ENCODE results near the gene AAK1. TPM values are rescaled to one million over a fixed set of nuclear protein-coding genes. Genes with fewer than 3 reads are reported as not detected.
"Not testable (repeated sequence)": the region's sequence is repeated elsewhere in the genome, so short reads cannot be mapped to it uniquely, and the experiment has no call there.

AAK1 gene
- total and polyA plus RNA-seq, 7 experiments from 2014 or later = 71.5 to 253 (median 191) TPM

GRCh38 chr2:69559442-69560146, 83.9 kb downstream of the AAK1 start:
- intact Hi-C loops (cut with micrococcal nuclease) = loop anchor here (1.0 to 5.0 kb wide), 5 partner anchors 13 to 258 kb away; partner anchors contain the start of gene AAK1 (in 2 of the 2)
- peak overlapping the region in 8 of 9 donors; percentile 10 to 83 (median 57) for H3K27ac Mint-ChIP-seq
- Histone ChIP-seq H3K4me1 (ENCODE audit: control insufficient read depth in 2 of 2, insufficient read depth in 2 of 2, low read length in 2 of 2) (peaks cover 8 to 62% of the 10 kb centered on the region in 2 donors), H3K27ac (ENCODE audit: low read depth, low read length) (no peak overlapping the region), H3K4me3 (ENCODE audit: low read length) (no peak overlapping the region), H3K9me3 (ENCODE audit: control insufficient read depth in 2 of 3, low read length in 3 of 3) (no peaks in the 10 kb centered on the region), H3K27me3 (ENCODE audit: control insufficient read depth in 2 of 2, insufficient read depth in 2 of 2, low read length in 2 of 2) (no peaks in the 10 kb centered on the region), H3K36me3 (ENCODE audit: control insufficient read depth in 2 of 3, insufficient read depth in 3 of 3, low read length in 3 of 3) (peaks cover 0 to 13% (median 0%) of the 10 kb centered on the region in 3 experiments)
- no peaks in the 10 kb centered on the region for H3K27me3 Mint-ChIP-seq
- peak overlapping the region in 9 of 10 donors; percentile 16 to 78 (median 48) for H3K4me3 Mint-ChIP-seq
- CTCF ChIA-PET = interaction anchor here (0.6 to 3.2 kb wide), 10 partner anchors 9 to 259 kb away, joined by 3 to 24 read pairs (median 4); no protein-coding TSS in a partner anchor
- H3K36me3 Mint-ChIP-seq = peaks cover 0 to 21% (median 16%) of the 10 kb centered on the region in 5 donors
- ATAC-seq = peak; percentile 75
- H3K9me3 Mint-ChIP-seq = no peaks in the 10 kb centered on the region
- POLR2A ChIA-PET = interaction anchor here (2.2 to 2.8 kb wide), 2 partner anchors 85 to 154 kb away, joined by 7 to 17 read pairs; partner anchors contain the start of gene AAK1
- H3K4me1 Mint-ChIP-seq = peaks cover 57 to 97% (median 93%) of the 10 kb centered on the region in 7 donors
- DNase-seq = peak in 3 of 9 donors; percentile 22 to 32 (median 28)

GRCh38 chr2:69556008-69556407, 87.5 kb downstream of the AAK1 start:
- intact Hi-C loops (cut with micrococcal nuclease) = loop anchor here (1.0 to 5.0 kb wide), 2 partner anchors 9 to 86 kb away; partner anchors contain the start of gene AAK1 (in 1 of the 2)
- H3K27ac Mint-ChIP-seq = peak overlapping the region in 8 of 9 donors; percentile 17 to 93 (median 68)

GRCh38 chr2:69554981-69555380, 88.6 kb downstream of the AAK1 start:
- Histone ChIP-seq H3K27me3 (ENCODE audit: control insufficient read depth in 2 of 2, insufficient read depth in 2 of 2, low read length in 2 of 2) (no peaks in the 10 kb centered on the region), H3K36me3 (ENCODE audit: control insufficient read depth in 2 of 3, insufficient read depth in 3 of 3, low read length in 3 of 3) (peaks cover 0 to 8% (median 7%) of the 10 kb centered on the region in 3 experiments), H3K27ac (ENCODE audit: low read depth, low read length) (peak overlapping the region; percentile 10), H3K9me3 (ENCODE audit: control insufficient read depth in 2 of 3, low read length in 3 of 3) (no peaks in the 10 kb centered on the region), H3K4me1 (ENCODE audit: control insufficient read depth in 2 of 2, insufficient read depth in 2 of 2, low read length in 2 of 2) (peaks cover 3 to 28% of the 10 kb centered on the region in 2 donors), H3K4me3 (ENCODE audit: low read length) (no peak overlapping the region)
- intact Hi-C loops (cut with micrococcal nuclease) = loop anchor here in 1 of 2 donors (5.0 kb wide), 1 partner anchor 87 kb away; the partner anchor contains the start of gene AAK1
- peak overlapping the region in 8 of 10 donors; percentile 2 to 63 (median 16) for H3K4me3 Mint-ChIP-seq
- peak; percentile 42 for ATAC-seq
- H3K27me3 Mint-ChIP-seq = no peaks in the 10 kb centered on the region
- ChIA-PET POLR2A (interaction anchor here (0.6 to 0.8 kb wide), 2 partner anchors 20 to 89 kb away, joined by 3 to 4 read pairs; no protein-coding TSS in a partner anchor), CTCF (interaction anchor here (0.6 to 1.7 kb wide), 6 partner anchors 10 to 262 kb away, joined by 3 to 11 read pairs (median 3); no protein-coding TSS in a partner anchor)
- DNase-seq = peak in 1 of 9 donors; percentile 24
- H3K9me3 Mint-ChIP-seq = no peaks in the 10 kb centered on the region
- peak overlapping the region; percentile 1 to 81 (median 44) for H3K27ac Mint-ChIP-seq
- peaks cover 42 to 88% (median 81%) of the 10 kb centered on the region in 7 donors for H3K4me1 Mint-ChIP-seq
- peaks cover 4 to 46% (median 27%) of the 10 kb centered on the region in 5 donors for H3K36me3 Mint-ChIP-seq

More at GRCh38 chr2:69556008-69556407, 87.5 kb downstream of the AAK1 start:
- H3K27ac ChIP-seq (ENCODE audit: low read depth, low read length) = peak overlapping the region; percentile 1
- peaks cover 4 to 41% (median 25%) of the 10 kb centered on the region in 5 donors for H3K36me3 Mint-ChIP-seq
- H3K27me3 ChIP-seq (ENCODE audit: control insufficient read depth in 2 of 2, insufficient read depth in 2 of 2, low read length in 2 of 2) = no peaks in the 10 kb centered on the region
- H3K36me3 ChIP-seq (ENCODE audit: control insufficient read depth in 2 of 3, insufficient read depth in 3 of 3, low read length in 3 of 3) = peaks cover 0 to 8% (median 7%) of the 10 kb centered on the region in 3 experiments
- H3K9me3 Mint-ChIP-seq = no peaks in the 10 kb centered on the region
- peaks cover 51 to 93% (median 87%) of the 10 kb centered on the region in 7 donors for H3K4me1 Mint-ChIP-seq
- DNase-seq = no peak
- peak overlapping the region in 7 of 10 donors; percentile 21 to 69 (median 51) for H3K4me3 Mint-ChIP-seq
- ChIA-PET CTCF (interaction anchor here (0.6 to 0.9 kb wide), 3 partner anchors 8 to 69 kb away, joined by 3 to 4 read pairs (median 3); no protein-coding TSS in a partner anchor), POLR2A (interaction anchor here (0.8 kb wide), 1 partner anchor 141 kb away, joined by 3 read pairs; no protein-coding TSS in a partner anchor)
- peaks cover 3 to 36% of the 10 kb centered on the region in 2 donors for H3K4me1 ChIP-seq (ENCODE audit: control insufficient read depth in 2 of 2, insufficient read depth in 2 of 2, low read length in 2 of 2)
- no peak for ATAC-seq
- no peaks in the 10 kb centered on the region for H3K9me3 ChIP-seq (ENCODE audit: control insufficient read depth in 2 of 3, low read length in 3 of 3)
- no peak overlapping the region for H3K4me3 ChIP-seq (ENCODE audit: low read length)
- H3K27me3 Mint-ChIP-seq = no peaks in the 10 kb centered on the region

- H3K27ac Mint-ChIP-seq = peak overlapping the region; percentile 1 to 81 (median 44)
- no peak for ATAC-seq
- H3K4me1 ChIP-seq (ENCODE audit: control insufficient read depth in 2 of 2, insufficient read depth in 2 of 2, low read length in 2 of 2) = peaks cover 3 to 26% of the 10 kb centered on the region in 2 donors
- peaks cover 0 to 8% (median 7%) of the 10 kb centered on the region in 3 experiments for H3K36me3 ChIP-seq (ENCODE audit: control insufficient read depth in 2 of 3, insufficient read depth in 3 of 3, low read length in 3 of 3)
- intact Hi-C loops (cut with micrococcal nuclease) = no loop called here
- no peaks in the 10 kb centered on the region for H3K27me3 ChIP-seq (ENCODE audit: control insufficient read depth in 2 of 2, insufficient read depth in 2 of 2, low read length in 2 of 2)
- DNase-seq = no peak
- H3K27me3 Mint-ChIP-seq = no peaks in the 10 kb centered on the region
- H3K4me3 Mint-ChIP-seq = peak overlapping the region in 7 of 10 donors; percentile 2 to 63 (median 10)
- POLR2A ChIA-PET = interaction anchor here (0.6 to 0.8 kb wide), 2 partner anchors 20 to 90 kb away, joined by 3 to 4 read pairs; no protein-coding TSS in a partner anchor
- H3K27ac ChIP-seq (ENCODE audit: low read depth, low read length) = peak overlapping the region; percentile 10
- no peak overlapping the region for H3K4me3 ChIP-seq (ENCODE audit: low read length)
- H3K9me3 Mint-ChIP-seq = no peaks in the 10 kb centered on the region
- peaks cover 40 to 87% (median 81%) of the 10 kb centered on the region in 7 donors for H3K4me1 Mint-ChIP-seq
- CTCF ChIA-PET = interaction anchor here (0.9 to 1.7 kb wide), 5 partner anchors 11 to 262 kb away, joined by 3 to 11 read pairs (median 3); no protein-coding TSS in a partner anchor
- peaks cover 4 to 48% (median 29%) of the 10 kb centered on the region in 5 donors for H3K36me3 Mint-ChIP-seq
- no peaks in the 10 kb centered on the region for H3K9me3 ChIP-seq (ENCODE audit: control insufficient read depth in 2 of 3, low read length in 3 of 3)
These were observed 89.0 kb downstream of the AAK1 start for GRCh38 chr2:69554568-69554967.

GRCh38 chr2:69553991-69554390, 89.5 kb downstream of the AAK1 start:
- H3K9me3 ChIP-seq (ENCODE audit: control insufficient read depth in 2 of 3, low read length in 3 of 3) = no peaks in the 10 kb centered on the region
- ChIA-PET CTCF (interaction anchor here (0.7 to 1.7 kb wide), 6 partner anchors 11 to 265 kb away, joined by 3 to 11 read pairs (median 4); no protein-coding TSS in a partner anchor), POLR2A (no interaction called here)
- no peak overlapping the region for H3K4me3 ChIP-seq (ENCODE audit: low read length)
- peaks cover 4 to 52% (median 33%) of the 10 kb centered on the region in 5 donors for H3K36me3 Mint-ChIP-seq
- peaks cover 3 to 24% of the 10 kb centered on the region in 2 donors for H3K4me1 ChIP-seq (ENCODE audit: control insufficient read depth in 2 of 2, insufficient read depth in 2 of 2, low read length in 2 of 2)
- peaks cover 0 to 8% (median 7%) of the 10 kb centered on the region in 3 experiments for H3K36me3 ChIP-seq (ENCODE audit: control insufficient read depth in 2 of 3, insufficient read depth in 3 of 3, low read length in 3 of 3)
- no peaks in the 10 kb centered on the region for H3K27me3 ChIP-seq (ENCODE audit: control insufficient read depth in 2 of 2, insufficient read depth in 2 of 2, low read length in 2 of 2)
- H3K4me3 Mint-ChIP-seq = peak overlapping the region in 4 of 10 donors; percentile 13 to 54 (median 38)
- H3K4me1 Mint-ChIP-seq = peaks cover 39 to 87% (median 79%) of the 10 kb centered on the region in 7 donors
- H3K9me3 Mint-ChIP-seq = no peaks in the 10 kb centered on the region
- H3K27ac ChIP-seq (ENCODE audit: low read depth, low read length) = no peak overlapping the region
- DNase-seq (no peak), ATAC-seq (no peak)
- peak overlapping the region in 4 of 9 donors; percentile 34 to 57 (median 48) for H3K27ac Mint-ChIP-seq
- intact Hi-C loops (cut with micrococcal nuclease) = no loop called here
- H3K27me3 Mint-ChIP-seq = no peaks in the 10 kb centered on the region

GRCh38 chr2:69550511-69550910, 93.0 kb downstream of the AAK1 start:
- H3K27me3 ChIP-seq (ENCODE audit: control insufficient read depth in 2 of 2, insufficient read depth in 2 of 2, low read length in 2 of 2); DNase-seq; ATAC-seq; H3K27me3 Mint-ChIP-seq; H3K4me3 ChIP-seq (ENCODE audit: low read length); POLR2A ChIA-PET; intact Hi-C loops (cut with micrococcal nuclease); H3K27ac ChIP-seq (ENCODE audit: low read depth, low read length); H3K9me3 ChIP-seq (ENCODE audit: control insufficient read depth in 2 of 3, low read length in 3 of 3): not testable (repeated sequence)
- peaks cover 4 to 69% (median 54%) of the 10 kb centered on the region in 5 donors for H3K36me3 Mint-ChIP-seq
- Histone ChIP-seq H3K4me1 (ENCODE audit: control insufficient read depth in 2 of 2, insufficient read depth in 2 of 2, low read length in 2 of 2) (peaks cover 0 to 17% of the 10 kb centered on the region in 2 donors), H3K36me3 (ENCODE audit: control insufficient read depth in 2 of 3, insufficient read depth in 3 of 3, low read length in 3 of 3) (peaks cover 0 to 16% (median 7%) of the 10 kb centered on the region in 3 experiments)
- H3K27ac Mint-ChIP-seq = peak overlapping the region in 4 of 9 donors; percentile 2 to 62 (median 24)
- CTCF ChIA-PET = interaction anchor here (1.1 to 1.3 kb wide), 2 partner anchors 9 to 17 kb away, joined by 3 read pairs; no protein-coding TSS in a partner anchor
- peak overlapping the region in 1 of 10 donors; percentile 5 for H3K4me3 Mint-ChIP-seq
- peaks cover 24 to 86% (median 78%) of the 10 kb centered on the region in 7 donors for H3K4me1 Mint-ChIP-seq
- peaks cover 0 to 19% (median 0%) of the 10 kb centered on the region in 11 donors for H3K9me3 Mint-ChIP-seq
